UCSD-AML1 (cell line): ENCODE results near the gene APOBEC3A.
"Not testable (repeated sequence)": the region's sequence is repeated elsewhere in the genome, so short reads cannot be mapped to it uniquely, and the experiment has no call there.

Source experiments
- DNase-seq: peaks from one replicate; lab custom pipeline; 2025; ENCODE audit not compliant: unreplicated experiment; lab: John Stamatoyannopoulos, UW

APOBEC3A gene

GRCh38 chr22:38942702-38943101 lies 14.7 kb upstream of the APOBEC3A start:
- DNase-seq: no peak

DNA sequence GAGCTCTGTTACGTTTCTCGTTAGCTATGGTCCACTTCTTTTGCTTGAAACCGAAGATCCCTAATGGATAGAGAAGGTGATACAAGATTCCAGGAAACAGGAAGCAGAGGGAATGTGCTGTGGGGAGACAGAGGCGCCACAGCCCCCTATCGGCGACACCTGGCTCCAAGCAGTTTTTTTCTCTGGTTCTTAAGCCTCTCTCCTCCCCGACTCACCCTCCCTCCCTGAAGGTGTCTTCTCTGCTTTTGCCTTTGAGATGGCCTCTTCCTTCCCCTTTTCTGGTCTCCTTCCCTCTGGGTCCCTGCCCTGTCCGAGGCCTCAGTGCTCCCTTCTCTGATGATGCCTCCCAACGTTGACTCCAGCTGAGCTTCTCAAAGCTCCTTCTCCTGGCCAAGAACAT lies 14.2 kb upstream of the APOBEC3A start:
- peak; percentile 24 for DNase-seq

GRCh38 chr22:38943882-38944281 lies 13.5 kb upstream of the APOBEC3A start:
- no peak for DNase-seq

DNA sequence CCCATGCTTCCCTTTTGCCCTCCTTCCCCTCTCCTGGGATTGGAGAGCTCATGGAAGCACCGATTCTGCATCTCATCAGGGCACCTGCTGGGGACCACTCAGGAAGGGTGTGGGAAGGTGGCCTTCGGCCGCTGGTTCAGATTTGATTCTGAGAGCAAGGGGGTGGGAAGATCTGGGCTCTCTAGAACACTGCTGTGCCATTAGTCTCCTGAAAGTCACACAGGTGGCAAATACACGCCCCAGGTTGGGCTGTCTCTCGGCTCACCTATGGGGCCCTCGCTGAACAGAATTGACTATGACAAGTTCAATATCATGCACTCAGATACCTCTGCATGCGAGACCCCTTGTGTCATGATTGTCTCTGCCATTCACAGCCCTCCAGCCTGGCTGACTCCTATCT lies 12.8 kb upstream of the APOBEC3A start:
- no peak for DNase-seq

DNA sequence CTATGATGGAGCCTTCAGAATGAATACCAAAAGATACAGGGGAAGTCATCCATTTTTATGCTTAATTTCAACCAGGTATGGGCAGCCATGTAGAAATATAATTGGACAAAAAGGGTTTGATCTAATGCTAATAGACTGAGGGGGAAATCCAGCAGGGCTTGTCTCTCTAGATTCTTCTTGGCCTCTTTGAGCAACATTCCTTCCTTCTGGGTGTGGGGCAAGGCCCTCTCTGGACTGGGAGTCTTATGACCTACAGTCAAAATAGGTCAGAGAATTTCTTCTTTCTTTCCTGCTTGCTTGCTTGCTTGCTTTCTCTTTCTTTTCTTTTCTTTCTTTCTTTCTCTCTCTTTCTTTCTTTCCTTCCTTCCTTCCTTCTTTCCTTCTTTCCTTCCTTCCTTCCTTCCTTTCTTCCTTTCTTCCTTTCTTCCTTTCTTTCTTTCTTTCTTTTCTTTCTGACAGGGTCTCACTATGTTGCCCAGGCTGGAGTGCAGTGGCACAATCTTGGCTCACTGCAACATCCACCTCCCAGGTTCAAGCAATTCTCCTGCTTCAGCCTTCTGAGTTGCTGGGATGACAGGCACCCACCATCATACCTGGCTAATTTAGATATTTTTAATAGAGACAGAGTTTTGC lies 11.6 kb upstream of the APOBEC3A start:
- not testable (repeated sequence) for DNase-seq

DNA sequence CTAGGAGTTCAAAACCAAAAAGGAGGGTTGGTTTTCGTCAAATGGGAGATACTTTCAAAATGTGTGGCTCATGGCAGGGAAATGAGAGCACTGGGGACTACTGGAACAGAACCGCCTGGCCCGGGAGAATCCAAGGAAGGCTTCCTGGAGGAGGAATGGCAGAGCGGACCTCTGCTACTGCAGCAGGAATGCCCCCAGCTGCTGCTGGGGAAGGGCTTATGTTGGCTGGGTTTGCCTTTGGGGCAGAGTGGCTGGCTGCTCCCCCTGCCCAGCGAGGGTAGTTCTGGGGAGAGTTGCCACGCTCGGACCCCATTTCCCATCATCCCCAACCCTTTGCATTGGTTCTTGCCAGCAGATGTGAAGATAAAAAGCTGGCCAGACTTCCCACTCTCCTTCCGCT lies 10.6 kb upstream of the APOBEC3A start:
- no peak for DNase-seq

GRCh38 chr22:38947321-38948140 lies 9.9 kb upstream of the APOBEC3A start:
- DNase-seq: no peak

DNA sequence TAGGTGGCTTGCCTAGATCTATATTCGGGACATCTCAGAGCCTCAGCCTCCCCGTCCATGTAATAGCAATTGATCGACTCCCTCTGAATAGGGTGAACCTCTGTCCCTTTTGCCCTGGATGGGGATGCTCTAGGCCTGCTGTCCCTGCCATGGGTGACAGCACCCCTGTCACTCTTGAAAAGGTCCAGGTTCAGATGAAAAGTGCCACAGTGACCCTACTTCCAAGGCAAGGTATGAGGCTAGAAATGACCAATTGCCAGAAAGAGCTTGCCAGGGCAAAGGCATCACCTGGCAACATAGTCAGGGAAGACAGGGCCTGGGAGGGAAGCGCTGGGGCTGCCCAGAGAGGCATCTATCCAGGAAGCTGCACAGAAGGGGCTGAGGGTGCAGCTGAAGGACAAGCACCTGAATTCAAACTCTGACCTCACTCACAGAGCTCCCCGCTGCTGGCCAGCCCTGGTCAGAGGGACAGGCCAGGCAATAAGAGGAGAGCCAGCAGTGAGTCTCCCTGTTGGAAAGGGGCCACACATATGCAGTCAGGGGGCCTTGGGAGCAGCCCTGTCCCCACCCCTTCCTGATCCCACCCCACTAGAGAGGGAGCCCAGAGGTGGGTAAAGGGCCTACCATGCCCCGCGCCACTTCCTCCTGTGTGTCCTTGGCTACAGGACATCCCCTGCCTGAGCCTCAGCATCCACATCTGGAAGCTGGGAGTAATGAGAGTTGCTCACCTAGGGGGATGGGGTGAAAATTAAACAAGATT lies 9.0 kb upstream of the APOBEC3A start:
- no peak for DNase-seq

GRCh38 chr22:38949889-38950405 lies 7.5 kb upstream of the APOBEC3A start:
- DNase-seq: no peak

GRCh38 chr22:38950527-38951295 lies 6.7 kb upstream of the APOBEC3A start:
- DNase-seq: no peak

DNA sequence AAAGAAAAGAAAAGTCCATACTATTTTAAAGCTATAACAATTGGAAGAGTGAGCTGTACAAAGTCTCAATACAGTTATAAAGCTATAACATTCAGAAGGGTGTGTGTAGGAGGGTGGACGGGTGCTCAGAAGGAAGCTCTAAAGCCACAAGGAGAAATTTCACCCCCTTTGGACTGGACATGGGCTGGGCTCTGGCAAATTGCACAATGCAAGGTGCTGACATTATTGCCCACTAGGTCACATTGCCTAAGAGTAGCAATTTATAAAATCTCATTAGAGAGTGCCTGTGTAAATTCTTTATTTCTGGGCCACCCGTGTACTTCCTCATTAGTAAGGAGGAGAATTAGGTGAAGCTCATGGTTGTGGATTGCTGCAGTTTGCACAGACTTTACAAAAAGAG lies 5.7 kb upstream of the APOBEC3A start:
- no peak for DNase-seq

- DNase-seq: no peak
Measured at GRCh38 chr22:38952281-38952993, 5.0 kb upstream of the APOBEC3A start.

DNA sequence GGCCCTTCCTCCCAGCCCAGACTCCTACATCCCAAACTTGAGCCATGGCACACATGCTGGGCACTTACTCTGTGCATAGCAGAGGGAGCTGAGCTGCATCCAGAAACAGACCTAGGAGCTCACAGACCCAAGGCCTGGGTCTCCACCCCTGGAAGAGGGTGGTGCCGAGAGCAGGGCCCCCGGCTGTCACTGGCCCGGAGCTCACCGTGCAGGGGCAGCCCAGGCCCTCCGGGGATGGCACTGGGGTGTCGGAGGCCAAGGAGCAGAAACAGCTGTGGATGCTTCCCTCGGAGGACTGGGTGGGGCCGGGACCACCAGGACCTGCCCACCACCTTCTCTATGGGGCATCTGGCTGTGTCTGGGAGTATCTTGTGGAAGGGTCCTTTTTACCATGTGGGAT lies 4.3 kb upstream of the APOBEC3A start:
- DNase-seq: no peak

- no peak for DNase-seq
Measured at GRCh38 chr22:38953577-38954413, 3.6 kb upstream of the APOBEC3A start.

DNA sequence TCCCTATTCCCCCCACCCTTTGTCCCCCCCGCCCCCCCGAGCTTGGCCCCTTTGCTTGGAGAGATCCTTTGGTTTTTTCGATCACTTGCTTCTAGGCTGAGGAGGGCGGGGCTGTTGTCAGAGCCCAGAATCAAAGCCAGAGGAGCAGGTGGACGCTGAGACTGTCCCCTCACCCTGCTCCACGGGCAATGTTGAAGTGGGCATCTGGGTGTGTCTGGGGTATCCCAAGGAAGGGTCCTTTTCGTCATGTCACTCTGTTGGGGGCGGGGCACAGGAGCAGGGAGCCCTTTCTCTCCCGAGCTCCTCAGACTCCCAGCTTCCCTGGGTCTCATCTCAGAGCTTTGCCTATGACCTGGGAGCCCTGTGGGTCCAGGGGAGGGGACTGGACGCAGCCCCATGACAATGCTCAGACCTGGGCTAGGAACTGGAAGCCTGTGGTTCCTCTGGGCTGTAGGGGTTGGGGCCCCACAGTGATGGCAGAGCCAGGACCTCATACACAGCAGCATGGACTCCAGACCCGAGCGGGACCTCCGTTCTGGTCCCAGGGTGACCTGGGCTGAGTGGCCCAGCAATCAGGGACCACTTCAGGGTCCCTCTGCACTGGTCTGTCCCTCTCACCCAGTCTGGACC lies 2.9 kb upstream of the APOBEC3A start:
- no peak for DNase-seq

- DNase-seq: no peak
Measured at GRCh38 chr22:38955250-38955905, 2.0 kb upstream of the APOBEC3A start.

DNA sequence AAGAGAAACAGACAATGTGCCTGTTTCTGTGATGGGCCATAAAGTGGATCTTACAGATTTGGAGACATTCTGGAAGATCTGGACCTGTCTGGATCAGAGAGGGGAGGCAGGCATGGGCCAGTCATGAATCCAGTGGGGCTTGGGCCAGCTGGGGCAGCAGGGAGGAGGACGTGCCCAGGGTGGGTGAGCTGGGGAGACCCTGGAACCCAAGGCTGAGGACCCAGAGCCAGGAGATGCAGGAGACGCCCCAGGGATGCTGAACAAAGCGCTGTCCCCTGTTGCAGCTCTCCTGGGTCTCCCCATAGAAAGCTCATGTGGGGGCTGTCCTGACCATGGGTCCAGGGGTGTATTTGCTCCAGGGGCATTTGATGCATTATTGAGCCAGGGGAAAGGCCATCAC lies 1.5 kb upstream of the APOBEC3A start:
- no peak for DNase-seq

DNA sequence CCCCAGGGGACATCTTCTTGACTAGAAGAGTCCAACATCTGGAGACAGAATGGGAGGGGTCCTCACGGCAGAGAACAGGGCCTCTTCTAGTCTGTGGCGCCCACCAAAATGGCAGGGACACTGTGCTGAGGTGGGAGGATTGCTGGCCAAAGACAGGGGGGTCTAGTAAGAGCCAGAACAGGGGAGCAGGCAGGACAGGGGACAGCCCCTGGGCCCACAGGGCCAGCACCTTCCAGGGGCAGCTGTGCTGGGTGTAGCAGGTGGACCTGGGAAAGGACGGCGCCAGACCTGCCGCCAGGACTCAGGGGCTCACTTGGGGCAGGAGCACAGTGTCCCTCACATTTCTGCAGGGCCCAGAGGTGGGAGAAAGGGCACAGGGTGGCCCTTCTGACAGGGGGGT lies 858 bp upstream of the APOBEC3A start:
- DNase-seq: no peak
